Middle frontal gyrus (tissue), 1 donor: ENCODE data around the gene RAB36.

Experiments used
- DNase-seq: peaks from one replicate; pipeline ENCODE4 v3.0.0-alpha.2; 2015; ENCODE audit warnings: low spot score; ENCODE audit errors: extremely low spot score

The RAB36 gene

DNA sequence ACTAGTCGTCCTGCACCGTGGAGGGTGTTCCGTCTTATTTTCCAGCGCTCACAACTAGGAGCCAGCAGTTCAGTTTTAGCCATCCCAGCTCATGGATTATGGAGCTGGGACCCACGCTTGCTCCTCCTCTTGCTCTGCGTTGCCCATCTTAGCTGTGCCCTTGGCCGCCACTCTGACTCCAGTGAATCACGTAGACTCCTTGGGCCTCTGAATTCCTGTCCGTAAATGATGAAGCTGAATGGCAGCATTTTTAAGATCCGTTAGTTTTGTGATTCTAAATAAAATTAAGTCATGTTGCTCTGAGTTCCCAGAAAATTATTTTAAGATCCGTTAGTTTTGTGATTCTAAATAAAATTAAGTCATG, 58.8 kb downstream of the RAB36 start:
- no peak for DNase-seq

DNA sequence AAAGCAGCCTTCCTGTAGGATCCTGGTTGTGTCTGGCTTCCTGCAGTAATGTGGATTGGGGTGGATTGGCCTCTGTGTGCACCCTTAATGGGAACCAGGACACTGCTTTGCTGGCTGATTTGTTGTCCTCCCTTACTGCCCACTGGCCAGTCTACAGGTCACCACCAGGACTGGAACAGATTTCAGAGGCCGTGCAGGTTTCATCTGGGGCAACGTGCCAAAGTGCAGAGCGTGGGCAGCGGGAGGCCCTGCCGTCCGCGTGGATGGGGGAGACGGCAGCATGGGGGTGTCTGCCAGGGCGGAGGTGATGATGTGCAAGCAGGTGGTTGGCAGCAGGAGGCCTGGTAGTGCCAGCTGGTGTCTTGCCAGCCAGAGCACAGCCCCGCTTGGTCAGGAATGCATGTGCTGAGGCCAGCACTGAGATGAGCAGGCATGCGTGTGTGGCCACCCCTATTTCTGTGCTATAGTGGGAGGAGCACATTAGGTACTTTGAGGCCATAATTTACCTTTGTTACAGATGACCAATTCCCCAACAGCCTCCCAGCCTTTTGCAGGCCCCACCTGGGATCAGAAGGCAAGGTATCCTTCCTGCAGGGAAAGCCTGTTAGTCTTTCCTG, 59.4 kb downstream of the RAB36 start:
- no peak for DNase-seq

DNA sequence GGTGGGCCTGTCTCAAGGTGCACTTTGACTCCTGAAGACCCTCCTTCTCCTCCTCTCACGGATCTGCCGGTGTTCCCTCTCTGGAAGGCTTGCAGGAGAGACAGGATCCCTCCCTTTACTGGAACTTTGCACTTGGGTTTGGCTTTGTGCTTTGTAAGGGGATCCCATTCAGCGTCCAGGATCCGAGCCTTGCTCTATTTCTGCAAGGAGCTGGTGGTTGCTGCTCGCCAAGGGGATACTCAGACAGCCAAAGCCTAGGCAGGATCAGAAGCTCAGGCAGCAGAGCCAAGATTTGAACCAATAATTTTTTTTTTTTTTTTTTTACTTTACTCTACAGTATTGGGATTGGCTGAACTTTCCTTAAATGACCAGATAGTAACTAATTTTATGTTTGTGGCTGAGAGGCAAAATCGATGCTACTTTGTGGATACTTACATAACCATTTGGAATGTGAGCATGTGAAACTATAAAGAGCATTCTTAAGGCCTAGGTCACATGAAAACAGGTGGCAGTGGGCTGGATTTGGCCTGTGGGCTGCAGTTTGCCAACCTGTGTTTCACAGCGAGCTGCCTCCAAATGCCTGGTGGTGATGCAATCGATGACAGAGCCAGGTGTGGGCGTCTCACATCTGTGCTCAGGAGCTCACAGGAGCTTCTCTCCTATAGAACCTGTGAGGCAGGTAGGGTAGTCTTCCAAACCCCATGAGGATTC, 60.2 kb downstream of the RAB36 start:
- DNase-seq, result no peak

DNA sequence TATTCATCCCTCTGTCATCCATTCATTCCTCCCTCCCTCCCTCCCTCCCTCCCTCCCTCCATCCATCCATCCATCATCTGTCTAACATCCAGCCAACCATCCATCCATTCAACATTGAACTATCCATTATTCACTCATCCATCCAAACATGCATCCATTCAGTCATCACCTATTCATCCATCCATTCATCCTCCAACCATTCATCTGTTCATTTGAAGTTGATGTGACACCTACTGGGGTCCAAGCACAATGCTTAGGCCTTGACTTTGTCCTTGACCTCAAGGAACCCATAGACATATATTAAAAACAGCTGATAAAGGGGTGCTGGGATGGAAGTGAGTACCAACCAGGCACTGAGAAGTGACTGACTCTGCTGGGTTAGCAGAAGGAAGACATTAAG, 61.6 kb downstream of the RAB36 start:
- DNase-seq, result no peak

DNA sequence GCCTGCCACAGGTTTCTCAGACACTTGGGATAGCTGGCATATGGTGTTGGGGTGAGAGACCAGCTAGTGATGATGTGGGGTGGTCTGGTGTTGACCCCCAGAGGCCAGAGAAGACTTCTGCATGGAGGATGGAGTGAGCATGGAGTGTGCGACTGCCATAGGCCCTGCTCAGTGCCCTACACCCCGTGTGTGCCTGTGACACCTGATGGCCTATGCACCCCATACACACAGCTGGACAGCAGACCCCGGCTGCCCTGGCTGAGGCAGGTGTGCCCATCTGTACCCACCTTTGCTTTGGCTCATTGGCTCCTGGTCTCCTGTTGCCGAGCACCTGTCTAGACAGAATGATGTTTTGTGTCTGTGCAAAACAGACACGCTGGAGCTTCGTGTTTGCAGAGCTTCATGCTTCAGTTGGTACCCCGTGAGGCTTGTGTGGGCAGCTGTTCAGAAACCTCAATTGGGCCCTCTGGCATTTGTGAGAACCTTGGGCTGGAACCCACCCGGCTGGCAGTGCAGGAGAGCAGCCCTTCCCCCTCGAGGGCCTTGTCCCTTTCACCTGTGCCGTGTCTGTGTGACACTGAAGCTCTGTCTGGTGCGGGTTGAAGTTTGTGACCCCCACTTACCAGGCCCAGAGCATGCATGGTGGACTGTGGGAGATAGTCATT, 62.6 kb downstream of the RAB36 start:
- DNase-seq, result no peak

DNA sequence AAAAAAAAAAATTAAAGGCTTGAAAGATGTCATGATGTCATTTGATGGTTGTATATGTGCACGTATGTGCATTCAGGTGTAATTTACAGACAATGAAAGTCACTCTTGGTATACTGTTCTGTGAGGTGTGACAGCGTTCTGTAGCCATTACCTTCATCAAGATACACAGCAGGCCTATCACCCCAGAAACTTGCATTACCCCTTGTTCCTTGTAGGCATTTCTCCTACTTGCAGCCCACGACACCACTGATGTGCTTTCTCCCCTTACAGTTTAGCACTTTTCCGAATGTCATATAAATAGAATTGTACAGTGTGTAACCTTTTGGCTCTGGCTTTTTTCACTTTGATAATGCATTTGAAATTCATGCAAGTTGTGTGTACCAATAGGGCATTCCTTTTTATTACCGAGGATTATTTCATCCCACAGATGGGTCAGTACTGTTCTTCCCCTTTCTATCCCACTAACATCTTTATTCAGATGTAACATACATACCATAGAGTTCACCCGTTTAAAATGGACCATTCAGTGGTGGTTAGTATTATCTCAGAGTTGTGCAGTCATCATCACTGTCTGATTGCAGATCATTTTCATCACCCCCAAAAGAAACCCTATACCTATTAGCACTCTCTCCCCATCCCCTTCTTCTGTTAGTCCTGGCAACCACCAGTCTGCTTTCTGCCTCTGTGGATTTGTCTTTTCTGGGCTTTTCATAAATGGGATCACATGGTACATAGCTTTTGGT, 65.3 kb downstream of the RAB36 start:
- DNase-seq, result no peak

DNA sequence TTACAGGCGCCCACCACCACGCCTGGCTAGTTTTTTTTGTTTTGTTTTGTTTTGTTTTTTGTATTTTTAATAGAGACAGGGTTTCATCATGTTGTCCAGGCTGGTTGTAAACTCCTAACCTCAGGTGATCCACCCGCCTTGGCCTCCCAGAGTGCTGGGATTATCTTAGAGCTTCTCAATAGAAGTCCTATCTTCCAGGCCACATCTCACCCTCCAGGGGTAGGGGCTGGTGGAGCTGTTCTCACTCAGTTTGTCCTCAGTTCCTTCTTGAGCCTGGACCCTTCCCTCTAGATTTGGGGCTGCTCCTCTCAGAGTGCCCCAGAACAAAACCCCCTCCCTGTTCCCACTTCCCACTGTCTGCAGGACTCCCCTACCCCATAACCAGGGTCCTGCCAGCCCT, 66.3 kb downstream of the RAB36 start:
- DNase-seq, result no peak

DNA sequence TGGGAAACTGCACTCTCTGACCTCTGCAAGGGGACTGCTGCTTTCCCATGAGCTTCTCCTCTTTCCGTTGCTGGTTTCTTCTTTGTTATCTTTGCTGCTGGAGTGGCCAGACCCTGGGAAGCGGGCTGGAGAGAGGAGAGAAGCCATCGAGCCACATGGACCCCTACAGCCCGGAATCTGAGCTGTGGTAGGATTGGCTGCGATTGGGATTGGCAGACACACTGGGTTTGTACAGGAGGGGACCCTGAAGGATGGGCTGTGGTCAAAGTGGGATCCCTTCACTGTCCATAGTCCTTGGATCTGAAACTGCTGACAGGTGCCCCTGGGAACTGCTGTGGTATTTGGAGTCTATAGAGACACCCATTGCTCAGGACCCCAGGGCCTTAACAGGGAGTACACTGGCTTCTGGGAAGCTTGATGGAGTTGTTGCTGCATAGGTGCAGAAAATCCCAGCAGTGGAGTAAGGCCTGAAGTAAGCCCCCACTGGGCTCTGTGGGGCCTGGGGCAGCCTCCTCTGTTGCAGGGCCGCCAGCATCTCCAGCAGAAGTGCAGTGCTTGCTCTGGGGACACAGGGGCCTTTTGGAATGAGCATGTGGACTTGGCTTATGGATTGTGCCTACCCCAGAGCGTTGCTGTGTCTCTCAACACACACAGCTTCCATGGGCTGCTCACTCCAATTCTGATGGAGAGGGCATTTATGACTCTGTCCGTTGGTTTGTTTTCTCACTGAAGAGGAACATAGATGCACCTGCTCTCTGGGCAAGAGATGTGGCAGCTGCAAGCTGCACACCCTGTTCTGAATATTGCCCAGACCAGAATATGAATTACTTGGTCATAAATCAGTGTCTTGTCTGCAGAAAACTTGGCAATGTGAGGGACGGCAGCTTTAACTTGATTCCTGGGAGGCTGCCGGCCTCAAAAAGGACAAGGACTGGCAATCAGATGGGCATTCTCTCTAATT, 67.1 kb downstream of the RAB36 start:
- DNase-seq, result no peak

DNA sequence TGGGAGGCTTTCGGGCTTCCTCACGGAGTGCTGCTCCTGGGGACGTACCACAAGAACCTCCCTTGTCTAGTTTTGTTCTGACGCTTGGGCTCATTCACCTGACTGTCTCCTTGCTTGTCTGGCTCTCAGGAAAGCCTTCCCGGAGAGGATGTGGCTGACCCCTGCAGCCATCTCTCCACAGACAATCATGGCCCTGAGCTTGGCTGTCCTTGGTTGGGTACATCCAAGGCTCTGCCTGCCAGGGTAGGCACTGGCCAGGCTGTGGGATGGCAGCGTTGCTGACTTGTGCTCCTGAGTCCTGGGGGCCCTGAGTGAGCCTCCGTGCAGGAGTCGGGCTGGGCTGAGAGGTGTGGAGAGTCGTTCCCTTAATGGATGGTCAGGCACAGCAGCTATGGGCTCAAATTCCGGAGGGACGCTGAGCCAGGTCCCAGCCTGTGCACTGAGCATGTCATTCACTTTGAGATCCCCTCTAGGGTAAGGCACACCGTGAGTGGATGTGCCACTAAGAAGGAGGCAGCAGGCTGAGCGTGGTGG, 67.8 kb downstream of the RAB36 start:
- no peak for DNase-seq

DNA sequence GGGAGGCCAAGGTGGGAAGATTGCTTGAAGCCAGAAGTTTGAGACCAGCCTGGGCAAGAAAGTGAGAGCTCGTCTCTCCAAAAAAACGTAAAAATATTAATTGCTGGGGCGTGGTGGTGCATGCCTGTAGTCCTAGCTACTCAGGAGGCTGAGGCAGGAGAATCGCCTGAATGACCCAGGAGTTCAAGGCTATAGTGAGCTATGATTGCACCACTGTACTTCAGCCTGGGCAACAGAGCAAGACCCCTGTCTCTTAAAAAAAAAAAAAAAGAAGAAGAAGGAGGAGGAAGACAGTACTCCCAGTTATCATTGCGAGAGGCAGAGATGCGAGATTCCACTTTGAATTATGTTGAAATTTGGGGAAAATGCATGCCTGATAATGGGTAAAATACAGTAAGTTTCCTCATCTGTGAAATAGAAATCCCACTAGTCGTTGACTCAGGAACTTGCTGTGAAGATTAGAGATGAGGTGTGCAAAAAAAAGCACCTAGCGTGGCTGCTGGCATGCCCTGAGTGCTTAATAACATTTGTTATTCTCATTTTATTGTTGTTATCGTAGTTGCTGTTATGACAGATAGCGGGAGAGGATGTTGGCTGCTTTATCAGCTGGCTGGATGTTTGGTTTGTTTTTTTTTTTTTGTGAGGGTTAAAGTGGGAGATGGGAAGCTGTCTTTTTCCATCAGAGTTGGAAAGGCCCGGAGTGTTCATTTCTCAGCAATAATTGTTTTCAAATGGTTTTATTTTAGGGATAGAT, 68.5 kb downstream of the RAB36 start:
- DNase-seq, result no peak
